ENCODE measurements around the gene EIF1B.

- no peak for TF ChIP-seq CTCF (IDR thresholded peaks at IDR 0.05)
- TF ChIP-seq POLR2A (IDR thresholded peaks at IDR 0.05), result no peak
These were observed 1.2 kb downstream of the EIF1B start for GRCh38 chr3:40310705-40311104.
